ENCODE data around the gene CLCN5.

CLCN5 gene

DNA sequence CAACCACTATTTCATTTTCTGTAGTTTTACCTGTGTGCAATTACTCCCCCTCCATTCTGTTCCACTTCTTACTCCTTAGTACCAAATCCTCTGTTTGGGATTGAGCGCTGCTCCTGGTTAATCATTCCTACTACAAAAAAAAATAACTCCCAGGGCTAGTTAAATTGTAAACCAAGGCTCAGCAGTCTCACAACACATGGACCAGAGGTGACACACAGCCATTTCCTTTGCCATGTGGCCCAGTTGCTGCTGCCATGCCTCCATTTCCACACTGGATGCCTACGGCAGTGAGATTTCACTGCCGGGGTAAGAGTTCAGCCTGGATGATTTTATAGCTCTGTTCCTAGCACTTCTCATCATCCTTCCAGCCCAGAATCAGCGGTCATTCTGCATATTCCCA is 171.2 kb downstream of the CLCN5 start:
- ChIA-PET CTCF (interaction anchor here (0.7 to 0.9 kb wide), 2 partner anchors 170 to 486 kb away, joined by 3 to 4 read pairs; no protein-coding TSS in a partner anchor), POLR2A (no interaction called here)
- Histone ChIP-seq H3K4me1 (ENCODE audit: control insufficient read depth, insufficient read depth, low read length) (no peaks in the 10 kb centered on the region), H3K4me3 (ENCODE audit: low read depth, low read length) (no peak overlapping the region), H3K9me3 (ENCODE audit: control insufficient read depth, insufficient read depth, low read depth, low read length) (no peaks in the 10 kb centered on the region), H3K36me3 (ENCODE audit: control insufficient read depth in 2 of 2, insufficient read depth in 1 of 2, low read length in 2 of 2) (peaks cover 0 to 50% of the 10 kb centered on the region in 2 experiments; a peak in 1 of 3 replicates), H3K27ac (ENCODE audit: extremely low read depth, low read depth, low read length) (no peak overlapping the region)
- TF ChIP-seq ZNF658 (tag by site-specific recombination; IDR thresholded peaks at IDR 0.05), result no peak
- no peak for TF ChIP-seq ZNF549 (tag by site-specific recombination; IDR thresholded peaks at IDR 0.05)
- no peak for TF ChIP-seq ZNF157 (tag by site-specific recombination; IDR thresholded peaks at IDR 0.05)
- TF ChIP-seq HOXC10 (CRISPR knock-in tag; IDR thresholded peaks at IDR 0.05), result no peak
- TF ChIP-seq ZNF580 (tag by site-specific recombination; IDR thresholded peaks at IDR 0.05), result no peak
- no peak for TF ChIP-seq ZNF26 (tag by site-specific recombination; IDR thresholded peaks at IDR 0.05)
- TF ChIP-seq ZNF292 (tag by site-specific recombination; IDR thresholded peaks at IDR 0.05; ENCODE audit: borderline replicate concordance, low read depth), result no peak
- no peak for TF ChIP-seq ZNF621 (tag by site-specific recombination; IDR thresholded peaks at IDR 0.05)
- TF ChIP-seq KLF16 (tag by site-specific recombination; IDR thresholded peaks at IDR 0.05), result no peak
- no peak for TF ChIP-seq ZBTB17 (tag by site-specific recombination; IDR thresholded peaks at IDR 0.05)
- no peak for TF ChIP-seq BCL11B (tag by site-specific recombination; IDR thresholded peaks at IDR 0.05; ENCODE audit: low read depth)
- no peak for TF ChIP-seq ZNF302 (tag by site-specific recombination; IDR thresholded peaks at IDR 0.05; ENCODE audit: low read depth)
- no peak for TF ChIP-seq ZSCAN5A (tag by site-specific recombination; IDR thresholded peaks at IDR 0.05)
- TF ChIP-seq ZNF114 (tag by site-specific recombination; IDR thresholded peaks at IDR 0.05), result no peak
- TF ChIP-seq ZFP41 (tag by site-specific recombination; IDR thresholded peaks at IDR 0.05; ENCODE audit: borderline replicate concordance), result no peak

GRCh38 chrX:50097071-50097470 is 174.7 kb downstream of the CLCN5 start:
- H3K36me3 ChIP-seq (ENCODE audit: control insufficient read depth in 2 of 2, insufficient read depth in 1 of 2, low read length in 2 of 2), result peaks cover 0 to 23% of the 10 kb centered on the region in 2 experiments; a peak in 1 of 3 replicates
- no peaks in the 10 kb centered on the region for H3K4me1 ChIP-seq (ENCODE audit: control insufficient read depth, insufficient read depth, low read length)
- TF ChIP-seq ZNF560 (tag by site-specific recombination; IDR thresholded peaks at IDR 0.05; ENCODE audit: borderline replicate concordance) (no peak), ZNF747 (tag by site-specific recombination; IDR thresholded peaks at IDR 0.05) (no peak), IKZF3 (tag by site-specific recombination; IDR thresholded peaks at IDR 0.05) (no peak), ZNF621 (tag by site-specific recombination; IDR thresholded peaks at IDR 0.05) (no peak), KLF10 (tag by site-specific recombination; IDR thresholded peaks at IDR 0.05) (no peak), ZFP69B (tag by site-specific recombination; IDR thresholded peaks at IDR 0.05) (no peak)
- TF ChIP-seq, protein P1, sequence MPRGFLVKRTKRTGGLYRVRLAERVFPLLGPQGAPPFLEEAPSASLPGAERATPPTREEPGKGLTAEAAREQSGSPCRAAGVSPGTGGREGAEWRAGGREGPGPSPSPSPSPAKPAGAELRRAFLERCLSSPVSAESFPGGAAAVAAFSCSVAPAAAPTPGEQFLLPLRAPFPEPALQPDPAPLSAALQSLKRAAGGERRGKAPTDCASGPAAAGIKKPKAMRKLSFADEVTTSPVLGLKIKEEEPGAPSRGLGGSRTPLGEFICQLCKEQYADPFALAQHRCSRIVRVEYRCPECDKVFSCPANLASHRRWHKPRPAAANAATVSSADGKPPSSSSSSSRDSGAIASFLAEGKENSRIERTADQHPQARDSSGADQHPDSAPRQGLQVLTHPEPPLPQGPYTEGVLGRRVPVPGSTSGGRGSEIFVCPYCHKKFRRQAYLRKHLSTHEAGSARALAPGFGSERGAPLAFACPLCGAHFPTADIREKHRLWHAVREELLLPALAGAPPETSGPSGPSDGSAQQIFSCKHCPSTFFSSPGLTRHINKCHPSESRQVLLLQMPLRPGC (tag by site-specific recombination; IDR thresholded peaks at IDR 0.05), result no peak
- ChIA-PET POLR2A (no interaction called here), CTCF (interaction anchor here (1.0 kb wide), 1 partner anchor 108 kb away, joined by 3 read pairs; the partner anchor contains the start of gene CCNB3)
- H3K27ac ChIP-seq (ENCODE audit: extremely low read depth, low read depth, low read length), result no peak overlapping the region
- H3K4me3 ChIP-seq (ENCODE audit: low read depth, low read length), result no peak overlapping the region
- no peaks in the 10 kb centered on the region for H3K9me3 ChIP-seq (ENCODE audit: control insufficient read depth, insufficient read depth, low read depth, low read length)
